NCI-H345 treated with DMSO at 0.1 percent for 48 hours (cell line): ENCODE measurements around the gene CCNI2.

Experiments
- DNase-seq: peaks from one replicate; lab custom pipeline; 2025; ENCODE audit not compliant: unreplicated experiment; lab: John Stamatoyannopoulos, UW

Gene CCNI2, protein sequence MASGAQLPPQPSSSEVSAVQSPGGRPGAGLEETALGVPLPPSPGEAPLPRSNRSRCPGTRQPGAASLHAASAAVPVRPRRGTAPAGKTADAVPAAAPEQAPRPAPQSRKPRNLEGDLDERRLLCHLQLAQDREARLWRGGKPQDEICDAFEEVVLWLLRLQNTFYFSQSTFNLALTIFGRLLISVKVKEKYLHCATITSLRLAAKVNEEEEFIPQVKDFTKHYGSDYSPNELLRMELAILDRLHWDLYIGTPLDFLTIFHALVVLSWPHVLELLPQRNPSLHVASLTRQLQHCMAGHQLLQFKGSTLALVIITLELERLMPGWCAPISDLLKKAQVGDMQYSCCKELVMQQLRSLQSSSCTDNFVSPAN

DNA sequence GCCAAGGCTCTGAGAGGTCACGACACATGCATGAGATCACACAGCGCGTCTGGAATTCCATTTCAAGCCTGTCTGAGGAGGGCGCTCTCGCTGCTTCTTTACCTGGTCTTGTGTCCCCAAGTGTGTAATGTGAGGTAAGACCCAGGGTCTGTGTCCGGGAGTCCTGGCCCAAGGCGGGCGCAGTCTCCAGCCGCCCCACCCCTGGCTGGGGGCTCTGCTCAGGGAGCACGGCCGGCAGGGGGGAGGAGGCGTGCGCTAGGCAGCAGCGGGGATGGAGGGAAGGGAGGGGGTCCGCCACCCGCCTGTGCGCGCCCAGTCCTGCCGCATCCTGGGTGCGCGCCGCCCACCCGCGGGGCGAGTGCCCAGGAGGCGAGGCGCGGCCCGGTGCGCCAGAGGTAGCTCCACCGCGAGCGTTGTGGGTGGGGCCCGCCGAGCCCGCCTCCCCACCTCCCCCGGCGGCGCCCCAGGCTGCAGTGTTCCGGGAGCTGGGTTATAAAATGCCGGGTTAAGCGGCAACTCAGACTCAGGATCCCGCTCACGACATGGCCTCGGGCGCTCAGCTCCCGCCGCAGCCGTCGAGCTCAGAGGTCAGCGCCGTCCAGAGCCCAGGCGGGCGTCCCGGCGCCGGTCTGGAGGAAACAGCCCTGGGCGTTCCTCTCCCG, at the start of gene CCNI2:
Gene CCNI2 (plus strand): TSS at position 473 of the 662 bp plus-strand sequence. CDS start 70 bp downstream, at position 543.
- no peak for DNase-seq

DNA sequence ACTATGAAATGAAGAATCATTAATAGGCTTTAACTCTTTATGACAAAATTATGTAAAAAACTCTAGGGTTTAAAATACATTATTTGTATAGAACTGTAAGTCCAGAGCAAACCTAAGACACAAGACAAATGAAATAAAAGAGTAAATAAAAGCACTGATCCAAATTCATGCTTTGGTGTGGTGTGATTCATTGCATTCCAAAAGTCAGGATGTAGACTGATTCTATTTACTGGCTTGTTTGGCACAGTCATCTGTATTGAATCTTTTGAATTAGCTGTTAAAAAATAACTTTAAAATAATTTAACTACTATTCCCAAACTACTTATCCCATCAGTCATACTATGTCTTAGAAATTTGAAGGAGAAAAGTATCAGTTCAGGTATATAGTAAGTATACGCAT, 42.4 kb upstream of the CCNI2 start:
- DNase-seq: no peak

DNA sequence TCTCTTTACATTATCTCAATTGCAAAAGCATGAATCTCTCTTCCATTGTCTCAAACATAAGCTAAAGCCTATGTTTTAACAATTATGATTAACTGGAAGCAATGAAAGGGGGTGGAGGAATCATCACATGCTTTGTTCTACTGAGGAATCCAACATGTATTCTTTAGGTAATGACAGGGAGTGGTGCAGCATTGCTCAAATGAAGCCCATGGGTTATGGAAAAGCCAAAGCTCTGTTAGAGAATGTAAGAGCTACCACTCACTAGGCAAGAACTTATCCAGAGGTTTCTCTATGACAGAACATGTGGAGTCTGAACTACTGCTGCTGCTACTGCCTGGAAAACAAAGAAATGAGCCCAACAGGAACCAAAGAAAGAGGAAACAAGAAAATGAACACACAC, 38.6 kb upstream of the CCNI2 start:
- DNase-seq: no peak

DNA sequence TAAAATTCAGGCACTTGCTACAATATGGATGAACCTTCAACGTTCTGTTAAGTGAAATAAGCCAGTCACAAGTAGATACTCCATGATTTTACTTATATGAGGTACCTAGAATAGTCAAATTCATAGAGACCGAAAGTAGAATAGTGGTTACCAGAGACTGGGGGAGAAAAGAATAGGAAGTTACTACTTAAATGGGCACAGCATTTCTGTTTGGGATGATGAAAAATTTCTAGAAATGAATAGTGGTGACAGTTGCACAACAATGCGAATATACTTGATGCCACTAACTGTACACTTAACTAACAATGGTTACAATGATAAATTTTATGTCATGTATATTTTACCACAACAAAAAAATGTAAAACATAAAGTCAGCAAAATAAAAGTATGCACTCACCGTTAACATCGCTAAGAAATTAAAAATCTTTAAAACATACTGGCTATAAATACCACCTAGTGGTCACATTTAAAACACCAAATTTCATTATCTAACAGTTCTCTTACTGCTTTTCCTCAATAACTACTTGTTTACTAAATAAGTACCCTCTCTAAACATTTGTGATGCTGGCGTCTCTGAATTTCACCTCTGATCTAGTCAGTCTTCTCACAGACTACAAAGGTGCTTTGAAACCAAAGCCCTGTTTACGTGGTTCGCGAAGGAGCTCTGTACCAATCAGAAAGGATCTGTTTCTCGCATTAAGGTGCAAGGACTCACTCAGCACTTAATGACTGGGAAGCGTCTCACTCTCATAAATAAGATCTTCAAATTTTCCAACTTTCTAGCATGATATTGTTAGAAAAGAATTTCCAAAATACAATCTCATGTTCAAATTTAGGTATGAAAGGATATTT, 32.5 kb upstream of the CCNI2 start:
- no peak for DNase-seq

DNA sequence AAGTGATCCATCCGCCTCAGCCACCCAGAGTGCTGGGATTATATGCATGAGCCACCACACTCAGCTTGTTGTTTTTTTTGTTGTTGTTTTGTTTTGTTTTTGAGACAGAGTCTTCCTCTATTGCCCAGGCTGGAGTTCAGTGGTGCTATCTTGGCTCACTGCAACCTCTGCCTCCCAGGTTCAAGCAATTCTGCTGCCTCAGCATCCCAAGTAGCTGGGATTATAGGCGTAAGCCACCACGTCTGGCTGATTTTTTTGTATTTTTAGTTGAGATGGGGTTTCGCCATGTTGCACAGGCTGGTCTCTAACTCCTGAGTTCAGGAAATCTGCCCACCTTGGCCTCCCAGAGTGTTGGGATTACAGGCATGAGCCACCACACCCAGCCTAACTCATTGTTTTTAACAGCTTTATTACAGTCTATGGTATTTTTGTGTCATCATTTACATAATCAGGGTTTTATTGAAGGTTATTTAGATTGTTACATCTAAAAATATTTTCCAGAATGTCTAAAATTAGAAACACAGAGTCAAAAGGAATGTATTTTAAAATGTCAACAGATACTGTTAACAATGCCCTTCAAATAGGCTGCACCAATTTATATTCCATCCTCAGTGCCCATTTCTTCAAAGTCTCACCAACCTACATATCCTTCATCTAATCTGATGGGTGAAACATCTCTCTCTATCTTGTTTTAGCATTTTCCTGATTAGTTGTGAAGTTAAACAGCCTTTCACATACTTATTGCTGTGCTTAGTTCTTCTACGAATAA, 28.5 kb upstream of the CCNI2 start:
- no peak for DNase-seq

DNA sequence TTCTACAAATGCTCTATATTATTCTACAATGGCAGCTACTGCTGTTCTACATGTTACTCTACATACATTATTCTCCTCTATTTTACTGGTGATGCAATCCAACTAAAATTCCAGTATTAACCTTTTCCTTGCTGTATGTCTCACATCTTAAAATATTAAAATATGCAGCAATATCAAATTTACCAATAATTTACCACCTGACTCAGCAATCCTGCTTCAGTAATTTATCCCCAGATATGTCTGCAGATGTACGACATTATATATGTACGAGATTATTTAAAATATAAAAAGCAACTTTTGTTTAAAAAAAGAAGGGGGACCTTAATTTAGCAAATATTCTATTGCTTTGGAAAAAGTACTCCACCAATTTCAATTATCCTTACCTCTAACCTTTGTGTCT, 21.5 kb upstream of the CCNI2 start:
- DNase-seq: no peak

DNA sequence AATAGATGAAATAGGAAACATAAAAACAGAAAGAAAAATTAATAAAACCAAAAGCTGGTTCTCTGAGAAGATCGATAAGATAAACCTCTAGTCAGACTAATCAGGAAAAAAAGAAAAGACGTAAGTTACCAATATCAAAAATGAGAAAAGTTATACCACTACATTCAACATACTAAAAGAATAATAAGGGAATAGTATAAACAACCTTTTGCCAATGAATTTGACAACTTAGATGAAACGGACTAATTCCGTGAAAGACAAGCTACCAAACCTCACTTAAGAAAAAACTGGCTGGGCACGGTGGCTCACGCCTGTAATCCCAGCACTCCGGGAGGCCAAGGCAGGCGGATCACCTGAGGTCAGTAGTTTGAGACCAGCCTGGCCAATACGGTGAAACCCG, 17.3 kb upstream of the CCNI2 start:
- DNase-seq: no peak

DNA sequence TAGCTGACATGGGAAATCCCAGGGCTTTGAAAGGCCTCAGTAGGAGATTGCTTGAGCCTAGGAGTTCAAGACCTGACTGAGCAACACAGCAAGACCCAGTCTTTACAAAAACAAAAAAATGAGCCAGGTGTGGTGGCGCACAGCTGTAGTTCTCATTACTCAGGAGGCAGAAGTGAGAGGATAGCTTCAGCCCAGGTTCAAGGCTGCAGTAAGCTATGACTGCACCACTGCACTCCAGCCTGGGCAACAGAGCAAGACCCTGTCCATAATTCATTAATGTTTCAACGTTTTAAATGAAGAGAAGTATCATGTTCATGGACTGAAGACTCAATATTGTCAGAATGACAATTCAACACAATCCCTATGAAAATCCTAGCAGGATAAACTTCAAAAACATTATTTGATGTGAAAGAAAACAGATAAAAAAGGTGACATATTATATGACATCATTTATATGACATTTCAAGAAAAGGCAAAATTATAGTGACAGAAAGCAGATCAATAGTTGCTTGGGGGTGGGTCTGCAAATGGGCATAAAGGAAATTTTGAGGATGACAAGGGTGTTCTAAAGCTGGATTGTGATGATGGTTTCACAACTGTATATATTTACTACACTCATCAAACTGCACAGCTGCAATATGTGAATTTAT, 13.6 kb upstream of the CCNI2 start:
- DNase-seq: no peak

DNA sequence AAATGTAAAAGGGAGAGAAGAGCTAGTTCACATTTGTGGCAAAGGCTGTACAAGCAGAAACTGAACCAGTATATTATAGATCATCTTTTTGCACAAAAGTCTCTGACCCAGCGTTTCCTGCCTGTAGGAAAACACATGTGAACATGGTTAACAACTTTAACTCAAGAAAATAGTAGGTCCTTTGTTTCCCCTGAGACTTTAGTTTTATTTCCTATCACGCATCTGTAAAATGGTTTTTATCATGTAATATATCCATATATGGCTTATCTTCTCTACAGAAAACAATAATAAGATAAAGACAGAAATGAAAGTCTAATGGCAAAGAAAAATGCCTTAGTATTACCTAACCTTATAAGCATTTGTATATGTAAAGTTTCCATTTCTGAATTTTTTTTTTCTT, 12.5 kb upstream of the CCNI2 start:
- DNase-seq: no peak

DNA sequence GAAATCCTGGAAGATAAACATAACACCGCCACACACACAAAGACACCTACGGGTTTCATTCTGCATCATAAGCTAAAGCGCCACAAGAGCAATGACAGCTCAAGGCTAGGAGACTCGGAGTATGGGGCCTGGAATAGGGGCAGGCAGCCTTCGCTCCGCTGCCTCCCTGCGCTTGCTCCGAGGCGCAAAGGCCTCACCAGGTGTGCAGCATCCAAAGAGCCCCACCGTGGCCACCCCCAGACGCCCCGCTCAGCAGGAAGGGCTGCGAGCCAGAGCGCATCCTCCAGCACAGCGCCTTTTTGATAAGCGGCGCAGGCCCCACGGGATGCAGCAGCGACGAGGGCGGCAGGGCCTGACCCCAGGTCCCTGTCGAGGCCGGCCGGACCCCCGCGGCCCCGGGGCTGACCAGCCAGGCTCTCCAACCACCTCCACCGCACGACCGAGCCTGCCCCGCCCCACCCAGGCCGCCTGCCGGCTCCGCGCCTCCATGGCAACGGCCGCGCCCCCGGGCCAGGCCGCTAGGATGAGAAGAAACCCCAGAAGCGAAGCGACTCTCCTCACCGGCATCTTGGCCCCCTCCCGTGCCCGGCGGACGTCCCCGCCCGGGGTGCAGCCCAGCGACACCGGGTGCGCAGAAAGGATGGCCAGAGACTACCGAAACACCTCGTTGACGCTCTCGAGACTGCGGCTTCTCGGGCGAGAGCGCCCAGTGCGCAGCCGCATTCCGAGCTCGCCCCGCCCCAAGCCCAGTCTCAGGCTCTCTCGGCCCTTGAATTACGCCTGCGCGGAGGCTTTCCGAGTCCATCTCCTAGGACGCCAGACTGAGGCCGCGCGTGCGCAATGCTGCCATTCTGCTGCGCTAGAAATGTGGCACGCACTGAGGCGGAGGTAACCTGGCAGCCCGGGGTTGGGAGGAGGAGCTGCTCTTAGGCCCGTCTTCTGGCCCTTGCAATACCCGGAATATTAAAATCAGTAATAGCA, 10.1 kb upstream of the CCNI2 start, which contains the start of gene KIF3A:
Gene KIF3A (minus strand): TSS at position 694 of the 981 bp plus-strand sequence. CDS start 127 bp downstream, at position 567.
- DNase-seq: peak; percentile 92

DNA sequence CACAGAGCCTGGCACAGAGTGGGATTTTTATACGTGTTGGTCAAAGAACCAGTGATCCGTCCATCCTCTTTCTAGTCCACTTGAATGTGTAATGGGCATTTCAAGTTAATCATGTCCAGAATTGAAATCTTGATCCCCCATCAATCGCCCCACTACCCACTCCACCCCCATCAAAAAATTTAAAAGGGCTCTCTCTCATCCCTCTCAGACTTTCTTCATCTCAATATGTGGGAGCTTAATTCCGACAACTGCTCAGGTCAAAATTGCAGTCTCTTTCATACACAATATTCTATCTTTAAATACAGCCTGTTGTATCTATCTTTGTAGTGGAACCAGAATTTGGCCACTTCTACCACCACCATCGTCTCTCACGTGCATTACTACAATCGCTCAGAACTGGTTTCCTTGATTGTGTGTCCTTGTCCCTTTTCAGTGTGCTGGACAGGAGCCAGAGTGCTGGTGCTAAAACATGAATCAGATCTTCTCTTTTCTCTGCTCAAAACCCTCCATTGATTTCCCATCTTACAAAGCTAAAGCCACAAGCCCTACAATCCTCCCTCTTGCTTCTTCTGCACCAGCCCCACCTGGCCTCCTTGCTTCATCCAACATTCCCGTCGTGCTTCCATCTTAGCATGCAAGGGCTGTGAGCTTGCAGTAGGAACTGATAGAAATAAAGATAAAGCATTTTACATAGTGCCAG, 9.1 kb upstream of the CCNI2 start:
- no peak for DNase-seq

DNA sequence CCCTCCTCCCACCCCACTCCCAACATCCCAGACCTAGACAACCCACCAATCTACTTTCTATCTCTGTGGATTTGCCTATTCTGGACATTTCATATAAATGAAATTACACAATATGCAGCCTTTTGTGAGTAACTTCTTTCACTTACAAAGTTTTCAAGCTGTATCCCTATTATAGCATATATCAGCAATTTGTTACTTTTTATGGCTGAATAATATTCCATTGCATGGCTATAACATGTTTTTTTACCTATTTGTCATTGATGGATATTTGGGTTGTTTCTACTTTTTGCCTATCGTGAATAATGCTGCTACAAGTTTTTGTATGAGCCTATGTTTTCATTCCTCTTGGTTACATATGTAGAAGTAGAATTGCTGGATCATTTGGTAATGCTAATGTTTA, 8.0 kb upstream of the CCNI2 start:
- no peak for DNase-seq

DNA sequence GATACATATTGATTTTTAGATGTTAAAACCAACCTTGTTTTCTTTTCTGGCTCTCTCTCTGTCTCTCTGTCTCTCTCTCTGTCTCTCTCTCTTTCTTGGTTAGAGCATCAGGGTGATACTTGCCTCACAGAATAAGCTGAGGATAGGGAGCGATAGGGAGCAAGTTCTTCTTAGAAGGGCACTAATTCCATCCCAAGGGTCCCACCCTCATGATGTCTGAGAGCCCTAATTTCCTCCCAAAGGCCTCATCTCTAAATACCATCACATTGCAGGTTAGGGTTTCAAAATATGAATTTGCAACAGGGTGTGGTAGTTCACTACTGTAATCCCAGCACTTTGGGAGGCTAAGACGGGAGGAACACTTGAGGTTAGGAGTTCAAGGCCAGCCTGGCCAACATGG, 5.1 kb upstream of the CCNI2 start:
- no peak for DNase-seq

DNA sequence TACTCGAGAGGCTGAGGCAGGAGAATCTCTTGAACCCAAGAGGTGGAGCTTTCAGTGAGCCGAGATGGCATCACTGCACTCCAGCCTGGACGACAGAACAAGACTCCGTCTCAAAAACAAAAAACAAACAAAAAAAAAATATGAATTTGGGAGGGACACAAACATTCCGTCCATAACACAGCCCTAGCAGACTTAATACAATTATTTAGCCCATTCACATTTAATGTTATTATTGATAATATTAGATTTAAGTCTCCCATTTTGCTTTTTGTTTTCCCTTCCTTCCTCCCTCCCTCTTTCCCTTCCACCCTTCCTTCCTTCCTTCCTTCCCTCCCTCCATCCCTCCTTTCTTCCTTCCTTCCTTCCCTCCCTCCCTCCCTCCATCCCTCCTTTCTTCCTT, 4.6 kb upstream of the CCNI2 start:
- DNase-seq: no peak

DNA sequence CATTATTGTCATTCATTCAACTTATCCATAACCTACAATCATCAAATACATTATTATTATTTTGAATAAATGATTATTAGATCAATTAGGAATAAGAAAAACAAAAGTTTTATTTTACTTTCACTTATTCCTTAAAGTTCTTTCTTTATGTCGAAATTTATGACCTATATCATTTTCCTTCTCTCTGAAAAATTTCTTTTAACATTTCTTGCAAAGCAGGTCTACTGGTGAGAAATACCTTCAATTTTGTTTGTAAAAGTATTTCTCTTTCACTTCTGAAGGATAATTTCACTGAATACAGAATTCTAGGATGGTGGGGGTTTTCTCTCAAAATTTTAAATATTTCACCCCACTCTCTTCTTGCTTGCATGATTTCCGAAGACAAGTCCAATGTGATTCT, 2.6 kb upstream of the CCNI2 start:
- DNase-seq: no peak

DNA sequence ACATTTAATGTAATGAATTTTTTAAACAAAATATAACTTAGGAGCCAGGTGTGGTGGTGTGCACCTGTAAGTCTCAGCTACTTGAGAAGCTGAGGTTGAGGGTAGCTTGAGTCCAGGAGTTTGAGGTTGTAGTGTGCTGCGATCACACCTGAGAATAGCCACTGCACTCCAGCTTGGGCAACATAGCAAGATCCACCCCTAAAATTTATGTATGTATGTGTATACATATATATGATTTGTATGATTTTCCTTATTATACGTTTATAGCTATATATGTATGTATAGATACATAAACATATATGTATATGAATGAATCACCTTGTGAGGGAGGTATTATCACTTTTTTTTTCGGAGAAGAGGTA, 653 bp upstream of the CCNI2 start:
- DNase-seq: no peak

DNA sequence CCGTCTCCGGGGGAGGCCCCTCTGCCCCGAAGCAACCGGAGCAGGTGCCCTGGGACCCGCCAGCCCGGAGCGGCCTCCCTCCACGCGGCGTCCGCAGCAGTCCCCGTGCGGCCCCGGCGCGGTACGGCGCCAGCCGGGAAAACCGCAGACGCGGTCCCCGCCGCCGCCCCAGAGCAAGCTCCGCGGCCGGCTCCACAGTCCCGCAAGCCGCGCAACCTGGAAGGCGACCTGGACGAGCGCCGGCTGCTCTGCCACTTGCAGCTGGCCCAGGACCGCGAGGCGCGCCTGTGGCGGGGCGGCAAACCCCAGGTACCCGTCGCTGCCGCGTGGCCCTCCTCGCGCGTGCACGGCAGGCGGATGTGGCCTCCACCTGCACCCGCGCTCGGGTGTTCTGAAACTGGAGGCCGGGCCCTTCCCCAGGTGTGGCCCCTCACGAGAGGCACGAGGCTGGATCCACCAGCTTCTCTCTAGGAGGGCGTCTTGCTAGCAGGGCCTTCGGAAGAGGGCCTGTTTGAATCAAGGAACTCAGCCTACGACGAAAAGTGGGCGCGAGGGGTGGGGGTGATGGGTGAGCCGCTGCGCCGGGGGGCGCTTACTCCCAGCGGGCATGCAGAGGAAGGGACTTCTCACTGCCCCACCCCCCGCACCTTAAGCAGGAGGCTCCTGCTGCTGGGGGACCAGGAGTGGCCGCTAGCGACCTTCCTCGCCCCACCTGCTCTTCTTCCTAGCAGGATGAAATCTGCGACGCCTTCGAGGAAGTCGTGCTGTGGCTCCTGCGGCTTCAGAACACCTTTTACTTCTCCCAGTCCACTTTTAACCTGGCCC, 602 bp downstream of the CCNI2 start:
- DNase-seq: no peak

DNA sequence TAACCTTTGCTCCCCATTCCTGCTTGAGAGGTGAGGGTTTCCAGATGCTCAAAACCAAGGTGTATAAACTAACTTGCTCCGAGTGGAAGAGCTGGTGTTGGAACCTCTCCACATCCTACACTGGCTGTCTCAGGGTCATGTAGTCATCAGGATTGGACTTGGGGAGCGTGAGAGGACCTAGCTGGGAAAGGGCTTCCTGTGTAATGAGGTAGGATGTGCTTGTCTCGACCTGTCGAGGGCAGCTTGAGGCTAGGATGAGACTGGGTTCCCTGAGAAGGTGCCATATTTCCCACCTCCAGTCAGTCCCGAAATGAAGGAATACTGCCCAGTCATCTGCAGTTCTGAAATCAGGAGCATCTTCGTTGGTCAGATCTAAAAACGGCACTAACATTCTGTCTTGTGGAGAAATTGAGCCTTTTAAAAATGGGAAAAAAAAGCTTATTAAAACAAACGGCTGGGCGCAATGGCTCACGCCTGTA, 1.3 kb downstream of the CCNI2 start:
- DNase-seq: no peak
